GM19023 (cell line): ENCODE data around the gene PRKCZ.

Experiments used
- ATAC-seq: cut with Tn5 transposase; IDR thresholded peaks from one replicate; pipeline ENCODE4 v1.9.1; 2021; ENCODE audit warnings: mild to moderate bottlenecking, moderate library complexity; ENCODE audit not compliant: unreplicated experiment

PRKCZ gene

GRCh38 chr1:2044510-2045319 is 5.5 kb upstream of the PRKCZ start:
- ATAC-seq = no peak

- ATAC-seq = no peak
Measured at GRCh38 chr1:2045468-2046173, 4.6 kb upstream of the PRKCZ start.

GRCh38 chr1:2046174-2046917 is 3.9 kb upstream of the PRKCZ start:
- no peak for ATAC-seq

GRCh38 chr1:2046953-2047748 is 3.1 kb upstream of the PRKCZ start:
- ATAC-seq = no peak

- no peak for ATAC-seq
Measured at GRCh38 chr1:2047749-2048729, 2.2 kb upstream of the PRKCZ start.

- ATAC-seq = no peak
Measured at GRCh38 chr1:2049225-2049717, 940 bp upstream of the PRKCZ start.

GRCh38 chr1:2050461-2050792 is 216 bp downstream of the PRKCZ start:
- ATAC-seq = peak; percentile 27

- no peak for ATAC-seq
Measured at GRCh38 chr1:2050793-2051682, 827 bp downstream of the PRKCZ start.

- no peak for ATAC-seq
Measured at GRCh38 chr1:2052054-2052679, 2.0 kb downstream of the PRKCZ start.

GRCh38 chr1:2052756-2053155 is 2.5 kb downstream of the PRKCZ start:
- no peak for ATAC-seq

GRCh38 chr1:2053217-2053616 is 3.0 kb downstream of the PRKCZ start:
- ATAC-seq = no peak

GRCh38 chr1:2053784-2054376 is 3.7 kb downstream of the PRKCZ start:
- ATAC-seq = no peak

GRCh38 chr1:2054560-2054959 is 4.3 kb downstream of the PRKCZ start:
- ATAC-seq = no peak

GRCh38 chr1:2055911-2056575 is 5.8 kb downstream of the PRKCZ start:
- no peak for ATAC-seq

GRCh38 chr1:2056955-2057590 is 6.9 kb downstream of the PRKCZ start:
- ATAC-seq = no peak

GRCh38 chr1:2059290-2059953 is 9.2 kb downstream of the PRKCZ start:
- ATAC-seq = no peak
